22Rv1 (cell line): ENCODE measurements around the gene STAT4.

ENCODE experiments used
- H3K27ac ChIP-seq: fragments of 450-650 bp; 2 replicates; pipeline ENCODE4 v1.5.1; 2017
- ZFX ChIP-seq: fragments of 450-650 bp; IDR thresholded peaks from 2 replicates; pipeline ENCODE4 v1.6.1; 2017; ENCODE audit warnings: antibody characterized with exemption, borderline replicate concordance
- TF ChIP-seq, protein P1 (sequence below): fragments of 450-650 bp; IDR thresholded peaks from 2 replicates; pipeline ENCODE4 v1.5.1; 2017; ENCODE audit warnings: mild to moderate bottlenecking

STAT4 gene

DNA sequence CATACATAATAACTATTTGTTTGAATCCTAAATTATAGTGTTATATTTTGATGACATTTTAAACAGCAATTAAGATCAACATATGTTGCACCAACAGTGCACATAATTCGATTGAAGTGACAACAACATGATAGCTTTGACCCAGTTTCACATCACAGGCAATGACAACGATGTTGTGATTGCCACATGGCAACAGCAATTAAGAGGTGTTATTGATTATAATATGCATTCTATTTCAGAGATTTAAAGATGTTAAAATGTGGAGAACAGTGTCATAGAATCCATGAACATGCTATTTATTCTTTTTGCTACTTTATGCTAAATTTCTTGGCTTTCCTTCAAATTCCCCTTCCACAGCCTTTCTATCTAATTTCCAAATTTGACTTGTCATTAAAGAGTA, 68.5 kb downstream of the STAT4 start:
- no peak for TF ChIP-seq ZFX
- TF ChIP-seq, protein P1, sequence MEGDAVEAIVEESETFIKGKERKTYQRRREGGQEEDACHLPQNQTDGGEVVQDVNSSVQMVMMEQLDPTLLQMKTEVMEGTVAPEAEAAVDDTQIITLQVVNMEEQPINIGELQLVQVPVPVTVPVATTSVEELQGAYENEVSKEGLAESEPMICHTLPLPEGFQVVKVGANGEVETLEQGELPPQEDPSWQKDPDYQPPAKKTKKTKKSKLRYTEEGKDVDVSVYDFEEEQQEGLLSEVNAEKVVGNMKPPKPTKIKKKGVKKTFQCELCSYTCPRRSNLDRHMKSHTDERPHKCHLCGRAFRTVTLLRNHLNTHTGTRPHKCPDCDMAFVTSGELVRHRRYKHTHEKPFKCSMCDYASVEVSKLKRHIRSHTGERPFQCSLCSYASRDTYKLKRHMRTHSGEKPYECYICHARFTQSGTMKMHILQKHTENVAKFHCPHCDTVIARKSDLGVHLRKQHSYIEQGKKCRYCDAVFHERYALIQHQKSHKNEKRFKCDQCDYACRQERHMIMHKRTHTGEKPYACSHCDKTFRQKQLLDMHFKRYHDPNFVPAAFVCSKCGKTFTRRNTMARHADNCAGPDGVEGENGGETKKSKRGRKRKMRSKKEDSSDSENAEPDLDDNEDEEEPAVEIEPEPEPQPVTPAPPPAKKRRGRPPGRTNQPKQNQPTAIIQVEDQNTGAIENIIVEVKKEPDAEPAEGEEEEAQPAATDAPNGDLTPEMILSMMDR = no peak
- H3K27ac ChIP-seq = no peak overlapping the region

DNA sequence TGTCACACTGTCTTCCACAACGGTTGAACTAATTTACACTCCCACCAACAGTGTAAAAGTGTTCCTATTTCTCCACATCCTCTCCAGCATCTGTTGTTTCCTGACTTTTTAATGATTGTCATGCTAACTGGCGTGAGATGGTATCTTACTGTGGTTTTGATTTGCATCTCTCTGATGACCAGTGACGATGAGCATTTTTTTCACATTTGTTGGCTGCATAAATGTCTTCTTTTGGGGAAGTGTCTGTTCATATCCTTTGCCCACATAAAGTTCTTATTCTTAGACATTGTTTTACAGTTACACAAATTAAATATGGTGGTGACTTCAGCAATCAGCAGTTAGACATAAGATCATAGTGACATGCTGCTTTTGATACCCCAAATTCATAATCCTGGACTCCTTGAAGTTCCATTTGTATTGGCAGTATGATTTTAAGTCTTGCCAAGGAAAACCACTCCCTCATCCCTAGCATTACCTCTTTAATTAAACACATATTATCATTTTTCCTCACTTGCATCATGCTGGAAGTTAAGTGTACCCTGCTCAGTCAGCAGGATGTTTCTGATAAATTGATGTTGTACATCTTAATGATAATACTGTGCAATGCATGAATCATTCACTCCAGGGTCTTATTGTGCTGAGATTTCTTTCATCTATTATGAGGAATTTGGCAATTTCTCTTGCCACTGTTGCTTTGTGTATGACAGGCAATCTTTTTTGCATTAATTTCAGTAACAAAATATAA, 69.2 kb downstream of the STAT4 start:
- no peak for TF ChIP-seq ZFX
- TF ChIP-seq, protein P1 = no peak
- H3K27ac ChIP-seq = no peak overlapping the region

DNA sequence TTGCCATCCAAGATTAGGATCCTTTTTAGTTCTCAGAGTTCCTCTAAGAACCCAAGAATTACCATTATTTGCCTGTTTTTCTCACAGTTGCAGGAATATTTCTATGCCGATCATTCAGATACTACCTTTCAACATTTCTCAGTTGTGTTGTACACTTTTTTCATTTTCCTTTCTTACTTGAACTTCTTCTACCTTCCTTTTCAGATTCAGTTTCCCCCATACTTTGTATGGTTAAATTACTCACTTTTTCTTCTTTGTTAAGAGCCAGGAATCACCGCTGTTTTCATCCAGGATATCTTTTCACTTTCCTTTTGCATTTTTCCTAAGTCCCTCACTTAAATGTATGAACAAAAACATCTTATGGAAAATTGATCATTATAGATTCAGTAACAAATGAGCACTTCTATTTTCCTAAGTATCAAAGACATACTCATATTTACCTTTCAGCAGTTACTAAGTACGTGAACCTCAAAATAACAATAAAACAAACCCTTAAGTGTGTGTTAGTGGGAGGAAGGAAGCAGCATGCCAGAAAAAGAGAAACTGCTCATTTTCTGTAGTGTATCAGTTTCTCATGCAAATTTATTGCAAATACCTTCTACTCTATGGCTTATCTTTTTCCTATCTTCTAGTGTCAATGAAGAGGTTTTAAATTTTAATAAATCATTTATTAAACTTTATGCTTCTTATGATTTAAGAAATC, 72.5 kb downstream of the STAT4 start:
- TF ChIP-seq, protein P1 = no peak
- TF ChIP-seq ZFX = no peak
- no peak overlapping the region for H3K27ac ChIP-seq

DNA sequence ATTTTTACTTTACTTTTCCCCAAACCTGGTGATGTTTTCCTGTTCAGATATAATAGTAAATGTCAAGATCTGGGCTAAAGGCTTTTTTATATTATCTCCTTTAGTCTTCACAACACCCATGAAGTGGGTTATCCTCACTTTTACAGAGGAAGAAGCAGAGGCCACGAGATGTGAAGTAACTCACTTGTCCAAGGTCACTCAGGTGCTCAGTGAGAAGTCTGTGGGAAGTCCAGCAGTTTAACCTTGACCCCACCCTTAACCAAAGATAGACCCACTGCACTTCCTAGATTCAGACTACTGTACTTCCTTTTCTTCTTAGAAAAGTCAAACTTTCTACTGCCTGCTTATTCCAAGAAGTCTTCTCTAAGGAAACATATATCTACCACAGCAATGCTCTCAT, 80.5 kb downstream of the STAT4 start:
- no peak overlapping the region for H3K27ac ChIP-seq

DNA sequence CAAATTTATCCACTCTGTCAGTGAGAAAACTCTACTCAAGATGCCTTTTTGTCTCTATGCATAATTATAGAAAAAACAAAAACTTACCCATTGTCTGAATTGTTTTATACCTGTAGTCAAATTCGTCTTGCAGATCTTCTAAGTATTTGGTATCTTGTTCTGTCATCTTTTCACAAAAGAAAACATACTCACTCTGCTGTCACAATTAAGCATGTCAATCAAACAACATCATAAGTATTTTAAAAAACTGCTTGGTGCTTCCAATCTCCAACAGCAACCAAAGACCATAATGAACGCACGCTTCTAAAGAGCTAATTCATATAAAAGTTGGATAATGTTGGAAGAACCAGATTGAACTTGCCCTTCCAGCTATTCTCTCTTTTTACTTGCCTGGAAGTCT, 81.2 kb downstream of the STAT4 start:
- H3K27ac ChIP-seq = no peak overlapping the region

More for the DNA sequence above, 80.5 kb downstream of the STAT4 start:
- TF ChIP-seq ZFX = no peak

DNA sequence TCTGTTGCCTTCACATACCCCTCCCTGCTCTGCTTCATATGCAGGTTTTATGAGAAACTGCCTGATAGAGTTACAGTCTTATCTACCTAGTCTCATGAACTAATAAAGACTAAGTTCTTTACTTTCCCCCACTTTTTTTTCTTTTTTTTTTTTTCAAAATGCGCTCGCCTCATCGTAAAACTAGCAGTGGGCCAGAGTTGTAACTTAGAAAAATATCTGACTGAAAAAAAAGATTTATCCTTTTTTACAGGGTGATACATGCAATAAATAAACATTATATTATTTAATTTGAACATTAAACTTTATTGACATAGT, 83.9 kb downstream of the STAT4 start:
- H3K27ac ChIP-seq = no peak overlapping the region
- TF ChIP-seq, protein P1 = no peak
- TF ChIP-seq ZFX = no peak

More for the DNA sequence above, 81.2 kb downstream of the STAT4 start:
- no peak for TF ChIP-seq ZFX
- TF ChIP-seq, protein P1 = no peak

DNA sequence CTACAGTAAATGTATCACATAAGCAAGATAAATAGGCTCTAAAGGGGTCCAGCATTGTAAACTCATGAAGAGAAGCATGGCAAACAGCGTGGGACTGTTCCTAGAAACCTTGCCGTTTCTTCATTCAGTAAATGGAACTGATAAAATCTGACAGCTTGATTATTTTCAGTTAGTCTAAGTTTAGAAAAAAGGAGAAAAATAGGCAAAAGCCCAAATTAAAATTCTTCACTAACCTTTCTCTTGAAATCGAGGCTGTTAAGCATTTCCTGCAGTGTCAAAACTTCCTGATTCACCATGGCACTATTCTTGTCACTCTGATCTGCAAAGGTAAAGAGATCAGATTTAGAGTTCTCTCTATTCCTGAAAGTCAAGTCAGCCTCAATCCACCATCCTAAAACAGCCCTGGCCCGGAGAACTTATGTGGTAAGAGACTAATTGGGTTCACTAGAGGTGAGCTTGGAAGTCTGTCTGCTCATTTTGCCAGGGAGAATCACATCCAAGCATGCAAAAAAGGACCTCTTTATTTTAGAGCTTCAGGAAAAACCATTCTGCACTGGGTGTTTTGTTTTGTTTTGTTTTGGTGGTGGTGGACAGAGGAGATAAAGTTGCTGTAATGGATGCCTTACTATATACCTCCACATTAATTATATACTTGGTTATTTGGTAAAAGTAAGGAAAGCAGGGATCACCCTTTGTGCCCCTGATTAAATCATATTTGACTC, 84.4 kb downstream of the STAT4 start:
- no peak for TF ChIP-seq ZFX
- TF ChIP-seq, protein P1 = no peak

More for the DNA sequence above, 84.4 kb downstream of the STAT4 start:
- H3K27ac ChIP-seq = no peak overlapping the region
